GM21619 (cell line): ENCODE results near the gene EPS15.

Experiments
- ATAC-seq: cut with Tn5 transposase; IDR thresholded peaks from one replicate; pipeline ENCODE4 v1.9.1; 2021; ENCODE audit not compliant: unreplicated experiment

EPS15 gene

GRCh38 chr1:51320967-51321923 lies 197.8 kb downstream of the EPS15 start:
- no peak for ATAC-seq

DNA sequence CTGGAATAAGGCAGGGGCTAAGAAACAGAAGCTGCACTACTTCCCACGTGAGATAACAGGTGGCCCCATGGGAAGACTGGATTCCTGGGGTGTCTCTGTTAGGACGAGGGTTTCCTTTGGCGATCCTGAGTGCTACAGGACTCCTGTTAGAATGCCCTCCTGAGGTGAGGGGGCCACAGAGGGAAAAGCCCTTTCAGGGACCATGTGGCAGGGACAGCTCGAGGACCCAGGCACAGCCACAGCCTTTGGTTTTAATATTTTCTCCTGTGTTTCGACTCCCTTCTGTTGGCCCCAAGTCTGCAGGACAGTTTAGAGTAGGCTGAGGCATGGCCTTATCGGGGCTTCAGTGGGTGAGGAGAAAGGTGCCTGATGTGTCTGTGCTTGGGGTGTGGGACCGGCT lies 201.3 kb downstream of the EPS15 start:
- ATAC-seq = no peak

DNA sequence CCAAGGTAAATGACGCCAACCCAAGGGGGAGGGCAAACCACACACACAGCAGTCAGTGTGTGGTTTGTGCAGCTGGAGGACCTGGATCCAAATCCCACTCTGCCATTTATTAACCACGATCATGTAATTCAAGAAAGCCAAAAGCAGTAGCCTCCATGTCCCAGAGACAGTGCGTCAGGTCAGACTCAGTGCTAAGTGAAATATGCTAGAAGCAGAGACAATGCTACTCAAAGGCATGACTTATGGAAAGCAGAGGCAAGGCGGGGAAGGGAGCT lies 202.3 kb downstream of the EPS15 start:
- no peak for ATAC-seq

GRCh38 chr1:51316113-51316845 lies 202.8 kb downstream of the EPS15 start:
- no peak for ATAC-seq

GRCh38 chr1:51314974-51315373 lies 204.1 kb downstream of the EPS15 start:
- no peak for ATAC-seq

- no peak for ATAC-seq
Observed at GRCh38 chr1:51313961-51314777, 204.9 kb downstream of the EPS15 start.

DNA sequence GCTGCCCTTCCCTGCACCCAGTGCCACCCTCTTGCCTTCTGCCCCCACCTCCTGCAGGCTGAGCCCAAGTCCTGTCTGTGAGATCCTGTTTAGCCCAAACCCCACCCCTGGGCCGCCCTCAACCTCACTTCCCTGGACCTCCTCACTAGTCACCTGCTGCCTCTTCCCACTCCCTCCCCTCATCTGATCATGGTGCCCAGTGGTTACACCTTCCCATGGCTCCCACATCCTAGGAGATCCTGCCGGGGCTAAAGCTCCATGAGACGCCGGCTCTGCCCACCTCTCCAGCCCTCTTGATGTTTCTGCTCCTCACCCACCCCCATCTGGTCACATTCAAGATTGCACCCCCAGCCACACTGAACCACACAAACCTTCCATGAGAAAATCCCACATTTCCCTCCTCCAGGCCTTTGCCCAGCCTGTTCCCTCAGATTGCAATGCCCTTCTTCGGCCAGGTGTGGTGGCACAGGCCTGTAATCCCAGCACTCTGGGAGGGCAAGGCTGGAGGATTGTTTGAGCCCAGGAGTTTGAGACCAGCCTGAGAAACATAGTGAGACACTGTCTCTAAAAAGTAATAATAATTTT lies 205.7 kb downstream of the EPS15 start:
- ATAC-seq = no peak

GRCh38 chr1:51312718-51313117 lies 206.3 kb downstream of the EPS15 start:
- ATAC-seq = no peak

- no peak for ATAC-seq
Observed at GRCh38 chr1:51311826-51312225, 207.2 kb downstream of the EPS15 start.

- no peak for ATAC-seq
Observed at GRCh38 chr1:51310871-51311613, 208.0 kb downstream of the EPS15 start.

DNA sequence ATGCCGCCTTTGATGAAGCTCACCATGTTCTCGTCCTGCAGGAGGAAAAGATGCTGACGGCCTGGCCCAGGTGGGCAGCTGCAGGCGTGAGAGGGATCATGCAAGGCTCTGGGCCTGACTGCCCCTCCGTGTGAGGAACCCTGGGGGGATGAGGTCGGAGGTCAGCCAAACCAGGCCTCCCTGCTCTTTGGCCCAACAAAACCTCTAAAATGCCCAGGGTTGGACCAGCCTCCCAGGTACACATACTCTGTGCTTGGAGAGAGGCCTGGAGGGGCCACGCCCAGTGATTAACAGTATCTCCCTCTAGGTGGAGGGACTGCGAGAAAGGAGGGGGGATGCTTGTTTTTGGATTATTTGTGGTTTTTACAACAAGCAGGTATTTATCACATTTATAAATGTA lies 209.8 kb downstream of the EPS15 start:
- ATAC-seq = no peak

DNA sequence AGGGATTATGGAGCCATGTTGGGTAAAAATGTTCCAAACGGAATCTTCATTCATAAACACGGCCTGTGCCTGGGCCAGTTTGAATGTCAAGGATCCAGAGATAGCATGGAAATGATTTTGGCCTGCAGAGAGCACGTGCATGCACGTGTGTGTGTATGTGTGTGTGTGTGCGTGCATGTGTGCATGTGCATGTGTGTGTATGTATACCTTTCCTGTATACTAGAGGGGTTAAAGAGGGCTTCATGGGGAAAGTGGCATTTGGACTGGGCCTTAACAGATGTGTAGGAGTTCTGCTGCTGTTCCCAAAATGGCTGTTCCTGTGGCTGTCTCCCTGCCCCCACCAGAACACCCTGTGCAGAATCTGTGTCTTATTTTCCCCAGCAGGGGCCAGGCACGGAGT lies 210.4 kb downstream of the EPS15 start:
- no peak for ATAC-seq

DNA sequence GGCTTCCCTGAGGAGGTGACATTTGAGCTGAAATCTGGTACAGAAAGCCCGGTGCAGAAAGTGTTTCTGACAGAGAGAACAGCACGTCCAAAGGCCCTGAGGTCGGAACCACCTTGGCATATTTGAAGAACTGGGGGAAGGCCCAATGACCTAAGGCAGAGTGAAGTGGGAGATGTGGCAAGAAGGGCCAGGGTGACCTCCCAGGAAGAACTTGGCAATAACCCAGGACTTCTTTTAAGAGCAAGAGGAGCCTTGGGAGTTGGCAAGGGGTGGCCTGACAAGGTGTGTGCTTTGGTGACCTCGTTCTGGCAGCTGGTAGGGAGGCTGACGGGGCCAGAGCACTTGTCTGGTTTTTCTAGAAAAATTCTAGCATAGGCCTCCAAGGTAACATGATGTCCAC lies 212.1 kb downstream of the EPS15 start:
- no peak for ATAC-seq

DNA sequence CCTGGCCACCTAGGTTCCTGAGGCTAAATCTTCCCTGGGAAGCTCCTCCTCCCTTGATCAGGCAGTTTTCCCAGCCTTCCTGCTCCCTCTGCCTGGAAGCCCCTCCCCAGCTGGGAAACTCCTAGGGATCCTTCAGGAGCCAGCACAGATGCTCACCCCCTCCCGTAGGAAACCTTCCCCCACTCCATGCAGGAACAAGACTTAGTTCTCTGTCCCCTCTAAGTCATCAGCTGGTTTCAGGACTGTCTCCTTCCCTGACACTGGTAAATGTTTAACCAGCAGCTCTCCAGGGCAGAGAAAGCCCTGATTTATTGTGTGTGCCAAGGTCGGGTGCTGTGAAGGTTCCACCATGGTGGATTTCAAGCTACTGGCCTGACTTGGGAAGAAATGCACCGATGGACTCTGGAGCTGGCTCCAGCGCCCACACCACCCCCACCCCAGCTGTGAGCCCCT lies 213.7 kb downstream of the EPS15 start:
- ATAC-seq = no peak

- no peak for ATAC-seq
Observed at GRCh38 chr1:51304360-51304759, 214.7 kb downstream of the EPS15 start.
